ENCODE data around the gene NUAK2.

NUAK2 gene

DNA sequence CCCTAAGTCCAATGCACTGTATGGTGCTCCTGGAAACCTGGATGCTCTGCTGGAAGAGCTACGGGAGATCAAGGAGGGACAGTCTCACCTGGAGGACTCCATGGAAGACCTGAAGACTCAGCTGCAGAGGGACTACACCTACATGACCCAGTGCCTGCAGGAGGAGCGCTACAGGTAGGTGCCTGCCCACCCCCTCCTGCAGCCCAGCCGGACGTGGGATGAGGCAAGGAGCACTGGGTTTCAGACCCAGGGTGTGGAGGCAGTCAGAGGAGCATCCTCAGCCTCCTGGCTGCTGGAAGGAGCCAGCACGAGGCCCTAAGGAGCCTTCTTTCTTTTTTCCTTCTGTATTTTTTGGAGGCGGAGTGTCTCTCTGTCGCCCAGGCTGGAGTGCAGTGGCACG lies 51.8 kb downstream of the NUAK2 start:
- no peak for DNase-seq (ENCODE audit: extremely low read depth, low read depth)
- no peak overlapping the region for H3K4me3 ChIP-seq (replicated peaks; ENCODE audit: low read depth, low read length)
- TF ChIP-seq, protein P1, sequence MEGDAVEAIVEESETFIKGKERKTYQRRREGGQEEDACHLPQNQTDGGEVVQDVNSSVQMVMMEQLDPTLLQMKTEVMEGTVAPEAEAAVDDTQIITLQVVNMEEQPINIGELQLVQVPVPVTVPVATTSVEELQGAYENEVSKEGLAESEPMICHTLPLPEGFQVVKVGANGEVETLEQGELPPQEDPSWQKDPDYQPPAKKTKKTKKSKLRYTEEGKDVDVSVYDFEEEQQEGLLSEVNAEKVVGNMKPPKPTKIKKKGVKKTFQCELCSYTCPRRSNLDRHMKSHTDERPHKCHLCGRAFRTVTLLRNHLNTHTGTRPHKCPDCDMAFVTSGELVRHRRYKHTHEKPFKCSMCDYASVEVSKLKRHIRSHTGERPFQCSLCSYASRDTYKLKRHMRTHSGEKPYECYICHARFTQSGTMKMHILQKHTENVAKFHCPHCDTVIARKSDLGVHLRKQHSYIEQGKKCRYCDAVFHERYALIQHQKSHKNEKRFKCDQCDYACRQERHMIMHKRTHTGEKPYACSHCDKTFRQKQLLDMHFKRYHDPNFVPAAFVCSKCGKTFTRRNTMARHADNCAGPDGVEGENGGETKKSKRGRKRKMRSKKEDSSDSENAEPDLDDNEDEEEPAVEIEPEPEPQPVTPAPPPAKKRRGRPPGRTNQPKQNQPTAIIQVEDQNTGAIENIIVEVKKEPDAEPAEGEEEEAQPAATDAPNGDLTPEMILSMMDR (IDR thresholded peaks at IDR 0.05; ENCODE audit: low read depth, low read length, missing control alignments) = no peak

DNA sequence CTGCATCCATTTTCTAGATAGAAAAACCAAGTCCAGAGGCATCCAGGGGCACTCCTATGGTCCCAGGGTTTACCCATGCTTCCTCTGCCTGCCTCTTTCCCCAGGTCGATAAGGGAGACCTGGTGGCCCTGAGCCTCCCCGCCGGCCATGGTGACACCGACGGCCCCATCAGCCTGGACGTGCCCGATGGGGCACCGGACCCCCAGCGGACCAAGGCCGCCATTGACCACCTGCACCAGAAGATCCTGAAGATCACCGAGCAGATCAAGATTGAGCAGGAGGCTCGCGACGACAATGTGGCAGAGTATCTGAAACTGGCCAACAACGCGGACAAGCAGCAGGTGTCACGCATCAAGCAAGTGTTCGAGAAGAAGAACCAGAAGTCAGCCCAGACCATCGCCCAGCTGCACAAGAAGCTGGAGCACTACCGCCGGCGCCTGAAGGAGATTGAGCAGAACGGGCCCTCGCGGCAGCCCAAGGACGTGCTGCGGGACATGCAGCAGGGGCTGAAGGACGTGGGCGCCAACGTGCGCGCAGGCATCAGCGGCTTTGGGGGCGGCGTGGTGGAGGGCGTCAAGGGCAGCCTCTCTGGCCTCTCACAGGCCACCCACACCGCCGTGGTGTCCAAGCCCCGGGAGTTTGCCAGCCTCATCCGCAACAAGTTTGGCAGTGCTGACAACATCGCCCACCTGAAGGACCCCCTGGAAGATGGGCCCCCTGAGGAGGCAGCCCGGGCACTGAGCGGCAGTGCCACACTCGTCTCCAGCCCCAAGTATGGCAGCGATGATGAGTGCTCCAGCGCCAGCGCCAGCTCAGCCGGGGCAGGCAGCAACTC lies 52.5 kb downstream of the NUAK2 start:
- DNase-seq (ENCODE audit: extremely low read depth, low read depth) = no peak
- H3K4me3 ChIP-seq (replicated peaks; ENCODE audit: low read depth, low read length) = no peak overlapping the region
- TF ChIP-seq, protein P1 (IDR thresholded peaks at IDR 0.05; ENCODE audit: low read depth, low read length, missing control alignments) = no peak

DNA sequence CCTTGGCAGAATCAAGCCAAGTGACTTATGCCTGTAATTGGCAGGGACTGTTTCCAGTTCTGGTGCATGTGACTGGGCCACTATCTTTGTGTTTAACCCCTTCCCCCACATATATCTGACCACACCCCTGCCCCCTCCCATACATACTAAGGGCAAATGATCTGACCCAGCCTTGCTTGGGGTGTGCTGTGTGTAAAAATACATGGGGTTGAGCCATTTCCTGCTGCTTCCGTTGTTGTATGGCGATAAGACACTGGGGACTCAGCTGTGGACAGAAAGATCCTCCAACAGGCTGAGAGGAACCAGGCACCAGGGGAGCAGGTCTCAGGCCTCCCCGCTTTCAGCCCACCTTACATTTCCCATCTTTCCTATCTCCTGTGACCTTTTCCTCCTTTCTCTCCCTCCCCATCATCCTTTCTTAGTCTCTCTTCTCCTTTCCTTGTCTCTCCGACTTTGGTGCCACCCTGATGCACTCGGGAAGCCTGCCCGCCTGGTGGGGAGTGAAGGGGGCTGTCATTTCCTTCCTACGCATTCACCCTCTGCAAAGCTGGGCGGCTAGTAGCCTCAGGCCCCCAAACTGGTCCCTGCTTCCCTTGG lies 54.1 kb downstream of the NUAK2 start:
- H3K4me3 ChIP-seq (replicated peaks; ENCODE audit: low read depth, low read length) = no peak overlapping the region
- TF ChIP-seq, protein P1 (IDR thresholded peaks at IDR 0.05; ENCODE audit: low read depth, low read length, missing control alignments) = no peak
- no peak for DNase-seq (ENCODE audit: extremely low read depth, low read depth)

DNA sequence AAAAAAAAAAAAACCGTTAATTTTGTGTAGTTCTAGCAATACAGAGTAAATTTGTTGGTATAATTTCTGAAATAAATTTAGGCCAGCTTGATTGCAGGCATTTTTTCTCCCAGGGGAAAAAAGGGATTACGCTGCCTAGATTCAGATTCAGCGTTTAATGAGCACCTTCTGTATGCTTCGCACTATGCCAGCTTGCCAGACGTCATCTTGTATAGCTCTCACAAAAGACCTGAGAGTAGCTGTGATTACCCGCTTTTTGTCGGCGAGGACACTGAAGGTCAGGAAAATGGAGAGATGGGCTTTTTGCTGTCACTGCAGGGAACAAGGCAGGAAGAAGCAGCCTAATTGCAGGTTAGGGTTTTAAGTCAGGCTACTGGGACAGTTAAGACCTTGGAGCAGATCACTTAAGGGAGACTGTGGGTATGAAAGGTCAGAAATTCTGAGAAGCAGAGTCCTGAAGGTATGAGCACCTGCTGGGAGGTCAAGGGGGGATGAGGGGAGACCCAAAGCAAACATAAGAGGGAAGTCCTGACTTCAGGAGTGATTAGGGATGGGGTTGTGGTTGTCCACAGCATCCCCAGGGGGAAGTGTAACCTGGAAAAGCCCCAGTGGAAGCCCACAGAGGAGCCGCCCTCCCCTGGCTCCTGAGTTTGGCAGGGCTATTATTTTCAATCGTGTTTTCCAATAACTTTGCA lies 54.8 kb downstream of the NUAK2 start:
- no peak for DNase-seq (ENCODE audit: extremely low read depth, low read depth)
- no peak overlapping the region for H3K4me3 ChIP-seq (replicated peaks; ENCODE audit: low read depth, low read length)
- TF ChIP-seq, protein P1 (IDR thresholded peaks at IDR 0.05; ENCODE audit: low read depth, low read length, missing control alignments) = no peak

DNA sequence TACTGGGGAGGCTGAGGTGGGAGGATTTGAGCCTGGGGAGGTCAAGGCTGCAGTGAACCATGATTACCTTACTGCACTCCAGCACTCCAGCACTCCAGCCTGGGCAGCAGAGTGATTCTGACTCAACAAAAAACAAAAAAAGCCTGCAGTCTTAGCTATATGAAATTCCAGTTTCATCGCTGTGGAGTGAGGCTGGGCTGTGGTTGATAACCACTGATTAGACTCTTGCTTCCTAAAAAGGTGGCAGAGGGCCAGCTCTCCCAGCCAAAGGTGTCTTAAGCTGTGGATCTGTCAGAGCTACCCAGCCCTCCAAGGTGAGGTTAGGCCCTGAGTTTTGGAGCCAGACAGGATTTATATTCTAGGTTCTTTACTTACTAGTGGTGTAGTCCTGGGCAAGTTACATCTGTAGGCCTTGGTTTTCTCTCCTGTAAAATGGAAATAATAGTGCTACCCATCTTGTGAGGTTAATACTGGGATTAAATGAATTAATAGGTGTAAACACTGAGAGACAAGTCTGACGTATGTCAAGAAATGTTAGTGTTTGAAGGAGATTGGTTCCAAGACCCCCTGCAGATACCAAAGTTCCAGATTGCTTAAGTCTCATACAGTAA lies 57.9 kb downstream of the NUAK2 start:
- TF ChIP-seq, protein P1 (IDR thresholded peaks at IDR 0.05; ENCODE audit: low read depth, low read length, missing control alignments) = no peak
- no peak for DNase-seq (ENCODE audit: extremely low read depth, low read depth)
- no peak overlapping the region for H3K4me3 ChIP-seq (replicated peaks; ENCODE audit: low read depth, low read length)

DNA sequence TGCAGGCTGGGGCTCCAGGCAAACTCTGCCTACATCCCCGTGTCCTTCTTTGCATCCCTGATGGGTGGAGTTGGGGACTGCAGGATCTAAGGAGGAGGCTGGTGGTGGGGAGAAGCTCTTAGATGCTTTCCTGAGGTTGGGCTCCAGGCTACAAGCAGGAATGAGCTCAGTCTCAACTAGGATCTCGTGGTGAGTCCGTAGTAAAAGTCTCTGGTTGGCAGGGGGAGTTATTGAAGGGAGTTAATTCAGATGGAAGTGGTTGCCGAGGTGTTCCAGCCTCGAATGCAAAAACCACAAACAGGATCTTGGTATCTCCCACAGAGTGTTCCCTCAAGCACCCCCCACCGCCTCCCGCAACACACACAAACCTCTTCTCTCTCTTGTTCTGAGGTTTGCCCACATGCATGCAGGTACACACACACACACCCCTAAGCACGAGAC lies 58.8 kb downstream of the NUAK2 start:
- TF ChIP-seq, protein P1 (IDR thresholded peaks at IDR 0.05; ENCODE audit: low read depth, low read length, missing control alignments) = no peak
- no peak for DNase-seq (ENCODE audit: extremely low read depth, low read depth)
- no peak overlapping the region for H3K4me3 ChIP-seq (replicated peaks; ENCODE audit: low read depth, low read length)

Measured in HFF-Myc (cell line).